H1 (cell line): ENCODE data around the gene PRICKLE1. TPM values are rescaled to one million over a fixed set of nuclear protein-coding genes. Genes with fewer than 3 reads are reported as not detected.

Source experiments
- BCL11A ChIP-seq, 2 experiments: IDR thresholded peaks; one replicate each; pipeline ENCODE4 v1.6.1; 2011; ENCODE audit warnings: low read depth in 2 of 2, low read length in 2 of 2, mild to moderate bottlenecking in 2 of 2
- EZH2 ChIP-seq: fragments of 200-600 bp; sonication (generic); IDR thresholded peaks from 2 replicates; pipeline ENCODE4 v1.7.1; 2012; ENCODE audit warnings: low read depth, mild to moderate bottlenecking, moderate library complexity, low read length, inconsistent platforms; ENCODE audit not compliant: severe bottlenecking
- KDM4A ChIP-seq: IDR thresholded peaks from one replicate; pipeline ENCODE4 v1.7.1; 2012; ENCODE audit warnings: low read depth, mild to moderate bottlenecking, moderate library complexity, low read length, inconsistent platforms; ENCODE audit not compliant: severe bottlenecking
- SRF ChIP-seq: IDR thresholded peaks from 2 replicates; pipeline ENCODE4 v1.6.1; 2011; ENCODE audit warnings: mild to moderate bottlenecking, low read depth, low read length, moderate library complexity
- TCF12 ChIP-seq: IDR thresholded peaks from 2 replicates; pipeline ENCODE4 v1.6.1; 2011; ENCODE audit warnings: low read depth, mild to moderate bottlenecking, low read length
- polyA plus RNA-seq, 7 experiments: library from polyadenylated mRNA; depleted of rRNA in 3 of 7; stranded (reverse) in 5 of 7; unstranded in 2 of 7; fragments of >200 nt in 5 of 7; fragments of 200-250 nt in 2 of 7; gene quantifications; 1 replicate in 5 of 7; 2 replicates in 1 of 7; 4 replicates in 1 of 7; pipeline versions ENCODE4 v1.2.1 to v1.2.3, GENCODE V29; 2011 to 2013; ENCODE audit warnings: missing spikeins in 2 of 7, mixed read lengths in 2 of 7
- total RNA-seq: library from RNA; stranded (reverse); fragmentation: NEBNext Ultra II Directional; extraction: Animal tissue kit (Norgen Biotek cat#: 25700); gene quantifications from 2 replicates; pipeline ENCODE4 v1.2.1, GENCODE V29; 2021

PRICKLE1 gene
- total and polyA plus RNA-seq, 2 of the 8 experiments (the other 6 are each of a cell fraction or from before 2014, with no cell fraction given) = 14.0 to 22.4 TPM

DNA sequence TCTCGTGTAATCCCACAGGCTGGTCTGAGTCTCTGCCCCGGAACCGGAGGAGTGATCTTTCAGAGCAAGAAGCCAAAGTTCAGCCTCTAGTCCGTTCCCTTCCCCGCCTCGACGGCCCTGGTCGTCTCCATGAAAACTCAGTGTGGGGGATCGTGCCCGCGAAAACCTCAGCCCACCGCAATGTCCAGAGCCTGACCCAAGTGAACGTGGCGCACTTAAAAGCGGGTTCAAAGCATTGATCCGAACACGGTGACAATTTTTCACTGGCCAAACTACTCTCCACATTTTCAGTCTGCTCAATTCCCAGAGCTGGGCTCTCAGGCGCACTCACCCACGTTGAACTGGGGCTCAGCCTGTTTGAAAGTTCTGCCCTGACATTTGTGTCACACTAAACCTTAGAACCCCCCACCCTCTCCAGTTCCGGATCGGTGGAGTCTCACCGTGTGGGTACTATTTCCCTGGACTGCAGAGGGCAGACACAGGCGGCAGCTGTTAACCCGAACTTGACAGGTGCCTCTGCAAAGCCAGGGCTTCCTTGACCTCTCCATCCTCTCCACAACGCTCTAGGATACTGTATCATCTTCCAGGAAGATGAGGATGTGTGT lies 886 bp upstream of the PRICKLE1 start (continued):
- TF ChIP-seq BCL11A (IDR thresholded peaks at IDR 0.05; ENCODE audit: low read depth in 2 of 2, low read length in 2 of 2) = no peak
- TF ChIP-seq EZH2 = peak; percentile 35
- no peak for TF ChIP-seq KDM4A
- no peak for TF ChIP-seq SRF
- TF ChIP-seq TCF12 = no peak
